HG03521 (cell line): Measurements from ENCODE around the gene WARS2.

Experiments used
- ATAC-seq: cut with Tn5 transposase; IDR thresholded peaks from one replicate; pipeline ENCODE4 v1.9.1; 2021; ENCODE audit warnings: mild to moderate bottlenecking, moderate library complexity; ENCODE audit not compliant: unreplicated experiment

The WARS2 gene

GRCh38 chr1:119001181-119002027, 139.0 kb downstream of the WARS2 start:
- no peak for ATAC-seq

GRCh38 chr1:119000371-119001180, 139.9 kb downstream of the WARS2 start:
- no peak for ATAC-seq

DNA sequence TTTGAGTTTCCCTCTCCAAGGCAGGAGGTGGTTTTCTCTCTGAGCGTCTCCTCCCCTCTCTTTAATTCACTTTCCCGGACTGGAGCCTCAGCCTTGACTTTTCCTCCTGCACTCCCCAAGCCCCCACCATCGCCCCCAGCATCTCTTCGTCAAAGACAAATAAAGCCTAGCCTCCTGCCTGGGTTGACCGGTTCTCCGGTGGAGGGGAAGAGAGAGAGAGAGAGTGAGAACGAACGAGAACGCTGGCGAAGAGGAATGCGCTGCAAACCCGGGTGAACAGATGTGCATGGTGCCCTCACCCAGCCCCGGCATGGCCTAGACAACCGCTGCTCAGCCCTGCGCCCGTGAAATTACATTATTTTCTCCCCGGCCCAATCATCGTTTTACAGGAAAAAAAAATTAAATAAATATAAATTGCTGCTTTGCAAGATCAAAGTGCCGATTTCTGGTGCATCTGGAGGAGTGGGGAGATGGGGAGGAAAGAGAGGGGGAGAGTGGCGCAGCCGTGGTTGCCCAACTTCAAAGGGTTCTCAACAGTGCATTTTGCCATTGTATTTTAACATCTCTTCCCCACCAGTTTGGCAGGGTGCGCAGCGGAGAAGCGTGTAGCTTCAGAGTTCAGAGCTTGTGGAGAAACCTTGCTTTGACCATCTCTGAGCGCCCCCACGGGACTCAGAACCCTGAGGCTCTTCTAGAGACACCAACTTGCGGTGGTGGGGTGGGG, 140.9 kb downstream of the WARS2 start:
- no peak for ATAC-seq

GRCh38 chr1:118998171-118998570, 142.3 kb downstream of the WARS2 start:
- ATAC-seq, result no peak

DNA sequence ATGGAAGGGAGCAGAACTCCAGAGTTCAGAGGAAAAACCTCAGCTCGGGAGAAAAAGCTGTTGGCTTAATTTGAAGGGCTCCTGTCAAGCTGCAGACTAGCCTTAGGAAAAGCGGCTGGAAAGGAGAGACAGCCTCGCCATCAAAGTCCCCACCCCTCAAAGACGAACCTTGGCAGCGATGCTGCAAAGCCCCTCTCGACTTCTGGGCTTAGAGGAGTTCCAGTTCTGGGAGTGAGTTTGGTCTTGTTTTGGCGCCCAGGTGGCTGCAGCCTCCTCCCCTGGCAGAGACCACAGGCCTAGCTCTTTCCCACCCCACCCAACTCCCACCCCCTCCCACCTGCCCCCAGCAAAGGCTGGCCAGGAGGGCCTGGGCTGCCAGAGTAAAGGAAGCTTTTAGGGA, 143.2 kb downstream of the WARS2 start:
- ATAC-seq, result no peak

DNA sequence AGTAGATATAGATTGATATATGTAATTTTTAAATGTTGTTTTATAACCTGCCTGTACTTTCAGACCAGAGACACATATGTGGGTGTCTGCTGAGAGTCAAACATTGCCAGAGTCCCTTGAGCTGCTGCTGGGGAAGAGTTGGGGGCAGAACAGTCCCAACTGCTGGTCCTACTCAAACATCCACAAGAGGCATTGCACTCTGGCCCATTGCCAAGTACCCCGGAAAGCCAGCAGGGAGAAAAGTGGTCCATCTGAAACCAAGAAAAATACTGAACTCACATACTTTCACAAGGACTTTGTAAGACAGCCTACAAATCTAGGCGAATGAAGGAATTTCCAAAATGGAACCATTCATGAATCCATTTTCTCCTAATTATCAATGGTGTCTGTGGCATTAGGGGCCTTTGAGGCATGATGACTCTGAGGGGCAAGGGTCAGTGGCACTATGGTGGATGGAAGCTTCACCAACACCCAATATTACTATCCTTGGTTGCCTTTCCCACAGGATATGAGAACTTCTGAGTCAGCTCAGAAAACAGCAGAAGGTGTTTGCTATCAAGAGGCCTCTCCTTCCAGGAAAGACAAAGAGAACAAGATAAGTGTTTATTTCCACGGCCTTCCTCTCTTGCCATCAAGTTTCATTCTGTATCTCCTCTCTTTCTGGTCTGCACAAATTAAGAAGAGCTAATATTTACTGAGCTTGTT, 145.0 kb downstream of the WARS2 start:
- no peak for ATAC-seq

- ATAC-seq, result no peak
Measured at GRCh38 chr1:118993700-118994026, 146.8 kb downstream of the WARS2 start.

GRCh38 chr1:118992868-118993699, 147.4 kb downstream of the WARS2 start:
- no peak for ATAC-seq

DNA sequence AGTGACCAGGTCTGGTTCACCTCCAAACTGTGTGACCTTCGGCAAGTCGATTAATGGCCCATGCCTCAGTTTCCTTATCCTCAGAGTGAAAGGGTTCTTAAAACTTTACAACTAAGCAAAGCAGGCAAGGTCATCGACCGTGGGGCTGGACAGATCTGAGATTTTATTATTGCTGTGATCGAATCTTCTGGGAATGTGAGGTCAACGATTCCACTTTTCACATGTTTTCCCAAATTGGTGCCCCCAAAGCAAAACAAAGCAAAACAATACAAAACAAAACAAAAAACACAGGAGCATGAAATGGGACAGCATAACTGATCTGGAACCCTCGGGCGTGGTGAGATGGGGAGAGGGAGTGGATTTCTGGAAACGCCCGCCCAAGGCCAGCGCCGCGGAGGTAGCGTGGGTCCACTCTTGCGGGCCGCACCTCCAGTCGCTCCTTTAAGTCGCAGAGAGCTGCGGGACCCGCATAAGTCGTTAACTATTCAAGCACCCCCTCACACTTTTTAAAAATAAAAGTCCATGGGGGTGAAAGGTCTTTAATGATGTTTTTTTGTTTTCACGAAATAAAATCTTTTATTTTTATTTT, 148.1 kb downstream of the WARS2 start:
- no peak for ATAC-seq

DNA sequence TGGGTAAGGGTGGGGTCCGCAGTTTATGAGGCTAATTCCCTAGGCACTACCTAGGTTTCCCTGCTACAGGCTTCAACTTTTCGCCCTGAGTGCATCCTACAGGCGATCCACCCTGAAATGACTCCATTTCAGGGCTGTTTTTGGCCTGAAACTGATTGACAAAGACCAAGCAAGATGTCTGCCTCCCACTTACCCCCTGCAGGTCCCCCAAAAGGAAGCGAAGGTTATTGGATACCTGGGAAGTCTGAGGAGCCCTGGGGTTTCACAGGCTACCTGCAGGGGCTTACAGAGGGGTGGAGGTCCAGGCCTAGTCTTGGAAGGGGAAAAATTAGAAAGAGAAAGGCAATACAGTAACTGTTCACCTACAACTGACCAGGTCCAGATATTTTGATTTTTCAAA, 149.0 kb downstream of the WARS2 start:
- no peak for ATAC-seq

DNA sequence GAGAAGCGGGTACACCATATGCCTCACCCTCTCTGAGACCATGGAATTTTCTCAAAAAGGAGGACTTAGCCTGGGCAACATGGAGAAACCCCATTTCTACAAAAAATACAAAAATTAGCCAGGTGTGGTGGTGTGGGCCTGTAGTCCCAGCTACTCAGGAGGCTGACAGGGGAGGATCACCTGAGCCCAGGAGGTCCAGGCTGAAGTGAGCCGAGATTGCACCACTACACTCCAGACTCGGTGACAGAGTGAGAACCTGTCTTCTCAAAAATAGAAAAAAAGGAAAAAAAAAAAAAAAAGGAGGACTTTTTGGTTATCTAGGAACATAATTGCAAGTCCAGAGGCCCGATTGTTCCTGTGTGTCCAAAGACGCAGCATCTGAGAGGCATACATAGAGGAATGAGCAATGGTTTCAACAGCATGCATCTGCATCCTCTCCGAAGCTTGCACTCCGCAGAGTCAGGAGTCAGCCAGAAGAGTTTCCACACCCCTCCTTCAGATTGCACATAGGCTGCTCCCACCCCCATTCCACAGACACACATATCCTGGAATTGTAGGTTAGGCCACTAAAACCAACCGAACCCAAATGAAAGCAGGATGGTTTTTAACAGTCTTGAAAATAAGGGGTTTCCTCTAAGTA, 149.8 kb downstream of the WARS2 start:
- no peak for ATAC-seq

GRCh38 chr1:118989878-118990378, 150.5 kb downstream of the WARS2 start:
- ATAC-seq, result no peak

GRCh38 chr1:118989006-118989815, 151.2 kb downstream of the WARS2 start:
- no peak for ATAC-seq

- no peak for ATAC-seq
Measured at GRCh38 chr1:118988186-118989005, 152.1 kb downstream of the WARS2 start, which contains the start of gene TBX15. TBX15 (minus strand) TSS chr1:118988343; CDS start chr1:118987795, 548 bp downstream.

DNA sequence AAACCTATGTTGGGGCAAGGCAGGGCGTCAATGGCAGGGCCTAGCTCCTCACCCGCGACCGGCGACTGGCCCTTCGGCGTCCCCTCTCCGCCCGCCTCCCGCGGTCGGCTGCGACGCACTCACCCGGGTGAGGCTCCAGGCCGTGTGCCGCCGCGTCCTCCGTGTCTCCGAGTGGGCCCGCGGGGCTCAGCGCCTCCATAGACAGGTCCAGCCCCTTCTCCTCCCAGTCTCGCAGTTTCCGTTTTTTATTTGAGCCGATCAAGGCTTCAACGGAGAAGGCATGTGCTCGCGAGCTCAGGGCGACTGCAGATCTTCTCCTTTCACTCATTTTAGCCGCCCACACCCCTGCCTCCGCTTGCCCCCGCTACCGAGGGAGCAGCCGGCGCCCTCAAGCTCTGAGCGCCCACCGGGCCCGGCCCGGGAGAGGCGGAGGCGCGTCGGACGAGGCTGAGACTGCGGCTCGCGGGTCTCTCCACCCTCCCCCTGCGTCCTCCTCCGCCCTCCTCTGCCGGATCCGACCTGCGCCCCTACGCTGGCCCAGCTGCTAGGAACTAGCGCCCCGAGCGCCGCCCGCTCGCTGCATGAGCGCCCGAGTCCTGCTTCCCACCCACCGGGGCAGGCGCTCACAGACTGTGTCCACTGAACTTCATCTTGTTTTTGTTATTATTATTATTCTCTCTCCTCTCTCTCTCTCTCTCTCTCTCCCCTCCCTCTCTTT, 152.8 kb downstream of the WARS2 start:
- ATAC-seq, result no peak
